ENCODE data around the gene CNBP. TPM values are rescaled to one million over a fixed set of nuclear protein-coding genes. Genes with fewer than 3 reads are reported as not detected.

The CNBP gene
- total and polyA plus RNA-seq, 2 of the 13 experiments (the other 11 are each of a cell fraction or from before 2014, with no cell fraction given), result 282 to 354 TPM

DNA sequence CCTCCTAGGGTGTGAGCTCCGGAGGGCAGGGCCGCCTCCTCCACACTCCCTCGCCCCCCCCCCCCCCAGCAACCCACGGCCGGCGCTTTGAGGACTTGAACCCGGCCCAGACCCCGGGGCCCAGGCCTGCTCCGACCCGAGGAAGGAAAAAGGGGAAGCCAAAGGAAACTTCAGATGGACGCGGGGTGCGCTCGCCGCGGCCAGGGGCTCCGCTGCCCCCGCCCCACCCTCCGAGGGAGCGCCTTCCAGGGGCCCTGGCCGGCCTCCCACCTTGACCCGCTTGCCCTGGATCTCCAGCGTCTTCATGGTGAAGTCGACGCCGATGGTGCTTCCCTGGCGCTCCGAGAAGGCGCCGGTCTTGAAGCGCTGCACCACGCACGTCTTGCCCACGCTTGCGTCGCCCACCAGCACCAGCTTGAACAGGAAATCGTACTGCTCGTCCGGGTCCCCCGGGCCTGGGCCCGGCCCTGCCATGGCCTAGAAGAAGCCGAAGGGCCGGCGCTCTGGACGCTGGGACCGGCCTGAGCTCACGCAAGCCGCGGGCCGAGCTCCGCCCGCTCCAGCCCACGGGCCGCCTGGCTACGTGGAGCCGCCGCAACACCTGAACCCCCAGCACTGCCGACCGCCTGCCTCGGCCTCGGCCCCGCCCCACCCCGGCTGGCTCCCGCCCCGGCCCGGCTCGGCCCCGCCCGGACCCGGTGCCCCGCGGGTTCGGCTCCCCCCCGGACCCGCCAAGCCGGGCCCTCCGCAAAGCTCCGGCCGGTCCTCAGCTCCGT, 62.5 kb downstream of the CNBP start (continued):
- TF ChIP-seq, protein P1, sequence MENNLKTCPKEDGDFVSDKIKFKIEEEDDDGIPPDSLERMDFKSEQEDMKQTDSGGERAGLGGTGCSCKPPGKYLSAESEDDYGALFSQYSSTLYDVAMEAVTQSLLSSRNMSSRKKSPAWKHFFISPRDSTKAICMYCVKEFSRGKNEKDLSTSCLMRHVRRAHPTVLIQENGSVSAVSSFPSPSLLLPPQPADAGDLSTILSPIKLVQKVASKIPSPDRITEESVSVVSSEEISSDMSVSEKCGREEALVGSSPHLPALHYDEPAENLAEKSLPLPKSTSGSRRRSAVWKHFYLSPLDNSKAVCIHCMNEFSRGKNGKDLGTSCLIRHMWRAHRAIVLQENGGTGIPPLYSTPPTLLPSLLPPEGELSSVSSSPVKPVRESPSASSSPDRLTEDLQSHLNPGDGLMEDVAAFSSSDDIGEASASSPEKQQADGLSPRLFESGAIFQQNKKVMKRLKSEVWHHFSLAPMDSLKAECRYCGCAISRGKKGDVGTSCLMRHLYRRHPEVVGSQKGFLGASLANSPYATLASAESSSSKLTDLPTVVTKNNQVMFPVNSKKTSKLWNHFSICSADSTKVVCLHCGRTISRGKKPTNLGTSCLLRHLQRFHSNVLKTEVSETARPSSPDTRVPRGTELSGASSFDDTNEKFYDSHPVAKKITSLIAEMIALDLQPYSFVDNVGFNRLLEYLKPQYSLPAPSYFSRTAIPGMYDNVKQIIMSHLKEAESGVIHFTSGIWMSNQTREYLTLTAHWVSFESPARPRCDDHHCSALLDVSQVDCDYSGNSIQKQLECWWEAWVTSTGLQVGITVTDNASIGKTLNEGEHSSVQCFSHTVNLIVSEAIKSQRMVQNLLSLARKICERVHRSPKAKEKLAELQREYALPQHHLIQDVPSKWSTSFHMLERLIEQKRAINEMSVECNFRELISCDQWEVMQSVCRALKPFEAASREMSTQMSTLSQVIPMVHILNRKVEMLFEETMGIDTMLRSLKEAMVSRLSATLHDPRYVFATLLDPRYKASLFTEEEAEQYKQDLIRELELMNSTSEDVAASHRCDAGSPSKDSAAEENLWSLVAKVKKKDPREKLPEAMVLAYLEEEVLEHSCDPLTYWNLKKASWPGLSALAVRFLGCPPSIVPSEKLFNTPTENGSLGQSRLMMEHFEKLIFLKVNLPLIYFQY (CRISPR knock-in tag; IDR thresholded peaks at IDR 0.05; ENCODE audit: borderline replicate concordance), result peak; percentile 74; the same call in 1 of the 2 replicates
- TF ChIP-seq FOXK1 (CRISPR knock-in tag; IDR thresholded peaks at IDR 0.05; ENCODE audit: borderline replicate concordance, low read depth), result no peak
- no peak for TF ChIP-seq RFX5 (IDR thresholded peaks at IDR 0.05; ENCODE audit: low read depth, low read length)
- peak; percentile 41 for TF ChIP-seq HOXA5 (CRISPR knock-in tag; IDR thresholded peaks at IDR 0.05)
- peak; percentile 26 for TF ChIP-seq ZEB1 (IDR thresholded peaks at IDR 0.05; ENCODE audit: insufficient replicate concordance, low read depth)
- TF ChIP-seq, protein P2, sequence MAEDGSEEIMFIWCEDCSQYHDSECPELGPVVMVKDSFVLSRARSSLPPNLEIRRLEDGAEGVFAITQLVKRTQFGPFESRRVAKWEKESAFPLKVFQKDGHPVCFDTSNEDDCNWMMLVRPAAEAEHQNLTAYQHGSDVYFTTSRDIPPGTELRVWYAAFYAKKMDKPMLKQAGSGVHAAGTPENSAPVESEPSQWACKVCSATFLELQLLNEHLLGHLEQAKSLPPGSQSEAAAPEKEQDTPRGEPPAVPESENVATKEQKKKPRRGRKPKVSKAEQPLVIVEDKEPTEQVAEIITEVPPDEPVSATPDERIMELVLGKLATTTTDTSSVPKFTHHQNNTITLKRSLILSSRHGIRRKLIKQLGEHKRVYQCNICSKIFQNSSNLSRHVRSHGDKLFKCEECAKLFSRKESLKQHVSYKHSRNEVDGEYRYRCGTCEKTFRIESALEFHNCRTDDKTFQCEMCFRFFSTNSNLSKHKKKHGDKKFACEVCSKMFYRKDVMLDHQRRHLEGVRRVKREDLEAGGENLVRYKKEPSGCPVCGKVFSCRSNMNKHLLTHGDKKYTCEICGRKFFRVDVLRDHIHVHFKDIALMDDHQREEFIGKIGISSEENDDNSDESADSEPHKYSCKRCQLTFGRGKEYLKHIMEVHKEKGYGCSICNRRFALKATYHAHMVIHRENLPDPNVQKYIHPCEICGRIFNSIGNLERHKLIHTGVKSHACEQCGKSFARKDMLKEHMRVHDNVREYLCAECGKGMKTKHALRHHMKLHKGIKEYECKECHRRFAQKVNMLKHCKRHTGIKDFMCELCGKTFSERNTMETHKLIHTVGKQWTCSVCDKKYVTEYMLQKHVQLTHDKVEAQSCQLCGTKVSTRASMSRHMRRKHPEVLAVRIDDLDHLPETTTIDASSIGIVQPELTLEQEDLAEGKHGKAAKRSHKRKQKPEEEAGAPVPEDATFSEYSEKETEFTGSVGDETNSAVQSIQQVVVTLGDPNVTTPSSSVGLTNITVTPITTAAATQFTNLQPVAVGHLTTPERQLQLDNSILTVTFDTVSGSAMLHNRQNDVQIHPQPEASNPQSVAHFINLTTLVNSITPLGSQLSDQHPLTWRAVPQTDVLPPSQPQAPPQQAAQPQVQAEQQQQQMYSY (CRISPR knock-in tag; IDR thresholded peaks at IDR 0.05), result no peak
- TF ChIP-seq ZNF724P (CRISPR knock-in tag; IDR thresholded peaks at IDR 0.05; ENCODE audit: borderline replicate concordance), result no peak
- TF ChIP-seq ZNF501 (CRISPR knock-in tag; IDR thresholded peaks at IDR 0.05), result 0 out of 2 replicates have a peak, but pooled peaks have one; percentile 5
- TF ChIP-seq, protein P3, sequence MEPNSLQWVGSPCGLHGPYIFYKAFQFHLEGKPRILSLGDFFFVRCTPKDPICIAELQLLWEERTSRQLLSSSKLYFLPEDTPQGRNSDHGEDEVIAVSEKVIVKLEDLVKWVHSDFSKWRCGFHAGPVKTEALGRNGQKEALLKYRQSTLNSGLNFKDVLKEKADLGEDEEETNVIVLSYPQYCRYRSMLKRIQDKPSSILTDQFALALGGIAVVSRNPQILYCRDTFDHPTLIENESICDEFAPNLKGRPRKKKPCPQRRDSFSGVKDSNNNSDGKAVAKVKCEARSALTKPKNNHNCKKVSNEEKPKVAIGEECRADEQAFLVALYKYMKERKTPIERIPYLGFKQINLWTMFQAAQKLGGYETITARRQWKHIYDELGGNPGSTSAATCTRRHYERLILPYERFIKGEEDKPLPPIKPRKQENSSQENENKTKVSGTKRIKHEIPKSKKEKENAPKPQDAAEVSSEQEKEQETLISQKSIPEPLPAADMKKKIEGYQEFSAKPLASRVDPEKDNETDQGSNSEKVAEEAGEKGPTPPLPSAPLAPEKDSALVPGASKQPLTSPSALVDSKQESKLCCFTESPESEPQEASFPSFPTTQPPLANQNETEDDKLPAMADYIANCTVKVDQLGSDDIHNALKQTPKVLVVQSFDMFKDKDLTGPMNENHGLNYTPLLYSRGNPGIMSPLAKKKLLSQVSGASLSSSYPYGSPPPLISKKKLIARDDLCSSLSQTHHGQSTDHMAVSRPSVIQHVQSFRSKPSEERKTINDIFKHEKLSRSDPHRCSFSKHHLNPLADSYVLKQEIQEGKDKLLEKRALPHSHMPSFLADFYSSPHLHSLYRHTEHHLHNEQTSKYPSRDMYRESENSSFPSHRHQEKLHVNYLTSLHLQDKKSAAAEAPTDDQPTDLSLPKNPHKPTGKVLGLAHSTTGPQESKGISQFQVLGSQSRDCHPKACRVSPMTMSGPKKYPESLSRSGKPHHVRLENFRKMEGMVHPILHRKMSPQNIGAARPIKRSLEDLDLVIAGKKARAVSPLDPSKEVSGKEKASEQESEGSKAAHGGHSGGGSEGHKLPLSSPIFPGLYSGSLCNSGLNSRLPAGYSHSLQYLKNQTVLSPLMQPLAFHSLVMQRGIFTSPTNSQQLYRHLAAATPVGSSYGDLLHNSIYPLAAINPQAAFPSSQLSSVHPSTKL (CRISPR knock-in tag; IDR thresholded peaks at IDR 0.05), result 0 out of 2 replicates have a peak, but pooled peaks have one; percentile 12
- TF ChIP-seq ZNF75D (CRISPR knock-in tag; IDR thresholded peaks at IDR 0.05; ENCODE audit: borderline replicate concordance), result no peak
- TF ChIP-seq, protein P4, sequence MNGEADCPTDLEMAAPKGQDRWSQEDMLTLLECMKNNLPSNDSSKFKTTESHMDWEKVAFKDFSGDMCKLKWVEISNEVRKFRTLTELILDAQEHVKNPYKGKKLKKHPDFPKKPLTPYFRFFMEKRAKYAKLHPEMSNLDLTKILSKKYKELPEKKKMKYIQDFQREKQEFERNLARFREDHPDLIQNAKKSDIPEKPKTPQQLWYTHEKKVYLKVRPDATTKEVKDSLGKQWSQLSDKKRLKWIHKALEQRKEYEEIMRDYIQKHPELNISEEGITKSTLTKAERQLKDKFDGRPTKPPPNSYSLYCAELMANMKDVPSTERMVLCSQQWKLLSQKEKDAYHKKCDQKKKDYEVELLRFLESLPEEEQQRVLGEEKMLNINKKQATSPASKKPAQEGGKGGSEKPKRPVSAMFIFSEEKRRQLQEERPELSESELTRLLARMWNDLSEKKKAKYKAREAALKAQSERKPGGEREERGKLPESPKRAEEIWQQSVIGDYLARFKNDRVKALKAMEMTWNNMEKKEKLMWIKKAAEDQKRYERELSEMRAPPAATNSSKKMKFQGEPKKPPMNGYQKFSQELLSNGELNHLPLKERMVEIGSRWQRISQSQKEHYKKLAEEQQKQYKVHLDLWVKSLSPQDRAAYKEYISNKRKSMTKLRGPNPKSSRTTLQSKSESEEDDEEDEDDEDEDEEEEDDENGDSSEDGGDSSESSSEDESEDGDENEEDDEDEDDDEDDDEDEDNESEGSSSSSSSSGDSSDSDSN (CRISPR knock-in tag; IDR thresholded peaks at IDR 0.05), result peak; percentile 82; the same call in 1 of the 2 replicates
- TF ChIP-seq ATF7-NPFF (CRISPR knock-in tag; IDR thresholded peaks at IDR 0.05; ENCODE audit: low read depth), result no peak
- TF ChIP-seq ZFY (CRISPR knock-in tag; IDR thresholded peaks at IDR 0.05), result peak; percentile 79

Data from HepG2 (cell line).